ENCODE results near the gene MAST1. TPM values are rescaled to one million over a fixed set of nuclear protein-coding genes. Genes with fewer than 3 reads are reported as not detected.
"Not testable (repeated sequence)": the region's sequence is repeated elsewhere in the genome, so short reads cannot be mapped to it uniquely, and the experiment has no call there.

The MAST1 gene
- total and polyA plus RNA-seq, 2 donors (not counting 1 experiment from before 2014, with no cell fraction given) = 0.39 to 1.1 TPM

- ChIA-PET CTCF (interaction anchor here (1.5 to 2.1 kb wide), 3 partner anchors 10 to 49 kb away, joined by 3 to 9 read pairs (median 5); no protein-coding TSS in a partner anchor), POLR2A (no interaction called here)
- intact Hi-C loops (cut with micrococcal nuclease) = no loop called here
- DNase-seq = no peak
- no peaks in the 10 kb centered on the region for H3K9me3 ChIP-seq (ENCODE audit: control extremely low read depth in 1 of 3, control insufficient read depth in 2 of 3, insufficient read depth in 1 of 3, low read length in 2 of 3)
- no peaks in the 10 kb centered on the region for H4K20me1 ChIP-seq (ENCODE audit: control insufficient read depth, insufficient read depth, low read length, poor library complexity, severe bottlenecking)
- TF ChIP-seq CTCF (IDR thresholded peaks at IDR 0.05) (no peak), EZH2 (IDR thresholded peaks at IDR 0.05; ENCODE audit: borderline replicate concordance, insufficient read depth, low read depth, low read length, poor library complexity, severe bottlenecking) (no peak)
- H3K4me1 Mint-ChIP-seq = no peaks in the 10 kb centered on the region
- H3K4me1 ChIP-seq (ENCODE audit: control insufficient read depth in 2 of 2, insufficient read depth in 2 of 2, low read length in 2 of 2) = no peaks in the 10 kb centered on the region
- no peak overlapping the region for H3K4me3 Mint-ChIP-seq
- no peaks in the 10 kb centered on the region for H3K79me2 ChIP-seq (ENCODE audit: control insufficient read depth, insufficient read depth, low read length)
- no peak overlapping the region for H3K27ac Mint-ChIP-seq
- H2AFZ ChIP-seq (ENCODE audit: insufficient read depth, low read depth, low read length, poor library complexity, severe bottlenecking) = no peak overlapping the region
- no peak for ATAC-seq (ENCODE audit: low read depth)
- H3K4me3 ChIP-seq (ENCODE audit: control extremely low read depth in 1 of 5, extremely low read depth in 1 of 5, insufficient read depth in 1 of 5, low read depth in 2 of 5, low read length in 4 of 5) = no peak overlapping the region
- H3K27me3 Mint-ChIP-seq = no peaks in the 10 kb centered on the region
- peaks cover 3 to 5% of the 10 kb centered on the region in 2 experiments for H3K36me3 ChIP-seq (replicated peaks in 1 of 2; ENCODE audit: control extremely low read depth in 1 of 2, control insufficient read depth in 1 of 2, extremely low read depth in 1 of 2, insufficient read depth in 2 of 2, low read length in 1 of 2)
- H3K9me3 Mint-ChIP-seq (ENCODE audit: insufficient read depth) = no peaks in the 10 kb centered on the region
- no peak overlapping the region for H3K4me2 ChIP-seq (replicated peaks; ENCODE audit: low read depth, low read length, poor library complexity, severe bottlenecking)
- 98% methylated on average over 5 of the region's 7 CpGs for WGBS (ENCODE audit: insufficient coverage)
- H3K27me3 ChIP-seq (replicated peaks in 1 of 4; ENCODE audit: control extremely low read depth in 1 of 4, control insufficient read depth in 3 of 4, insufficient read depth in 4 of 4, low read length in 3 of 4) = no peaks in the 10 kb centered on the region
- no peak overlapping the region for H3K27ac ChIP-seq (ENCODE audit: low read length in 2 of 2)
- no peak overlapping the region for H3K9ac ChIP-seq (ENCODE audit: low read length)
Measured at GRCh38 chr19:12815088-12815487, 23.2 kb upstream of the MAST1 start.

- H3K4me3 ChIP-seq (ENCODE audit: control extremely low read depth in 1 of 5, extremely low read depth in 1 of 5, insufficient read depth in 1 of 5, low read depth in 2 of 5, low read length in 4 of 5); intact Hi-C loops (cut with micrococcal nuclease); H3K9me3 Mint-ChIP-seq (ENCODE audit: insufficient read depth); ATAC-seq (ENCODE audit: low read depth); H3K36me3 ChIP-seq (replicated peaks in 1 of 2; ENCODE audit: control extremely low read depth in 1 of 2, control insufficient read depth in 1 of 2, extremely low read depth in 1 of 2, insufficient read depth in 2 of 2, low read length in 1 of 2); H3K9ac ChIP-seq (ENCODE audit: low read length); H3K4me2 ChIP-seq (replicated peaks; ENCODE audit: low read depth, low read length, poor library complexity, severe bottlenecking); H3K27ac ChIP-seq (ENCODE audit: low read length in 2 of 2); H4K20me1 ChIP-seq (ENCODE audit: control insufficient read depth, insufficient read depth, low read length, poor library complexity, severe bottlenecking); H3K4me3 Mint-ChIP-seq; DNase-seq; H2AFZ ChIP-seq (ENCODE audit: insufficient read depth, low read depth, low read length, poor library complexity, severe bottlenecking); H3K27me3 Mint-ChIP-seq; H3K27me3 ChIP-seq (replicated peaks in 1 of 4; ENCODE audit: control extremely low read depth in 1 of 4, control insufficient read depth in 3 of 4, insufficient read depth in 4 of 4, low read length in 3 of 4); POLR2A ChIA-PET; H3K79me2 ChIP-seq (ENCODE audit: control insufficient read depth, insufficient read depth, low read length); H3K27ac Mint-ChIP-seq; H3K4me1 Mint-ChIP-seq; H3K9me3 ChIP-seq (ENCODE audit: control extremely low read depth in 1 of 3, control insufficient read depth in 2 of 3, insufficient read depth in 1 of 3, low read length in 2 of 3); H3K4me1 ChIP-seq (ENCODE audit: control insufficient read depth in 2 of 2, insufficient read depth in 2 of 2, low read length in 2 of 2): not testable (repeated sequence)
- WGBS (ENCODE audit: insufficient coverage) = 100% methylated on average over 1 of the region's 6 CpGs
- CTCF ChIA-PET = interaction anchor here (1.1 to 1.2 kb wide), 2 partner anchors 23 to 30 kb away, joined by 3 to 6 read pairs; no protein-coding TSS in a partner anchor
Measured at GRCh38 chr19:12817188-12817587, 21.1 kb upstream of the MAST1 start.

GRCh38 chr19:12817810-12818209 lies 20.5 kb upstream of the MAST1 start:
- H3K27me3 Mint-ChIP-seq; H3K4me1 Mint-ChIP-seq; H4K20me1 ChIP-seq (ENCODE audit: control insufficient read depth, insufficient read depth, low read length, poor library complexity, severe bottlenecking); H3K27me3 ChIP-seq (replicated peaks in 1 of 4; ENCODE audit: control extremely low read depth in 1 of 4, control insufficient read depth in 3 of 4, insufficient read depth in 4 of 4, low read length in 3 of 4); H3K79me2 ChIP-seq (ENCODE audit: control insufficient read depth, insufficient read depth, low read length); H3K4me3 Mint-ChIP-seq; H2AFZ ChIP-seq (ENCODE audit: insufficient read depth, low read depth, low read length, poor library complexity, severe bottlenecking); H3K27ac ChIP-seq (ENCODE audit: low read length in 2 of 2); H3K9ac ChIP-seq (ENCODE audit: low read length); H3K4me3 ChIP-seq (ENCODE audit: control extremely low read depth in 1 of 5, extremely low read depth in 1 of 5, insufficient read depth in 1 of 5, low read depth in 2 of 5, low read length in 4 of 5); H3K36me3 ChIP-seq (replicated peaks in 1 of 2; ENCODE audit: control extremely low read depth in 1 of 2, control insufficient read depth in 1 of 2, extremely low read depth in 1 of 2, insufficient read depth in 2 of 2, low read length in 1 of 2); H3K9me3 Mint-ChIP-seq (ENCODE audit: insufficient read depth); POLR2A ChIA-PET; H3K9me3 ChIP-seq (ENCODE audit: control extremely low read depth in 1 of 3, control insufficient read depth in 2 of 3, insufficient read depth in 1 of 3, low read length in 2 of 3); DNase-seq; H3K4me2 ChIP-seq (replicated peaks; ENCODE audit: low read depth, low read length, poor library complexity, severe bottlenecking); intact Hi-C loops (cut with micrococcal nuclease); H3K27ac Mint-ChIP-seq; ATAC-seq (ENCODE audit: low read depth); H3K4me1 ChIP-seq (ENCODE audit: control insufficient read depth in 2 of 2, insufficient read depth in 2 of 2, low read length in 2 of 2): not testable (repeated sequence)
- CTCF ChIA-PET = interaction anchor here (0.7 to 1.2 kb wide), 4 partner anchors 9 to 65 kb away, joined by 3 to 6 read pairs (median 4); no protein-coding TSS in a partner anchor
- WGBS (ENCODE audit: insufficient coverage) = 97% methylated on average over 9 of the region's 11 CpGs
